ENCODE measurements around the gene CERS1.

DNA sequence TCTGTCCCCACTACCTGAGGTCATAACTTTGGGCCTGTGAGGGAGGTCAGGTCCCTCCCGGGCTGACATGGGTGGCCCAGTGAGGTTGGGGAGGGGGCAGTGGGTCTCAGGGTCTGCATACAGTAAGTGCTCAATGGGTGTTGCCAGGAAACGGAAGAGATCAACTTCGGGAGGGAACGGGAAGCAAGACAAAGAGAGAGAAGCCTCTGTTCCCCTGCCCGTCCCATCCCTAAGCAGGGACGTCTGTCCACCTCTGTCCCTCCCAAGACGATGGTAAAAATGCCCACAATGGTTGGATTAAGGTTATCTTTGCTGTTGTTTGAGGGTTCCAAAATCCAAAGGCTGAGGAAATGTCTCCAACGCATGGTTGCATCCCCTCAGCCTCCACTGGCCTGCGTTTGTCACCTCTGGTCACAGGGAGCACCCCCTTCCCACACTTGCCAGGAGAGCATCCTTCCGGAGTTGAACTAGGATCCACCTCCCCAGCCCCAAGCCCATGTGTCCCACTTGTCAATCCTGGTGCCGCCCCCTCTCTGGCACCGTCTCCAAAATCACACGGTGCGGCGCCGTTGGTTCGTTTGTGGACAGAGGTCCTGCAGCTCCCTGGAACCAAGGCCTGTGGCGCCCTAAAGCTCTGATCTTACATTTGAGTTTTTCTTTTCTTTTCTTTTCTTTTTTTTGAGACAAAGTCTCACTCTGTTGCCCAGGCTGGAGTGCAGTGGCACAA lies 45.8 kb upstream of the CERS1 start:
- TF ChIP-seq CTCF (IDR thresholded peaks at IDR 0.05) (no peak), EP300 (IDR thresholded peaks at IDR 0.05) (no peak)

Measured in ovary (tissue), 3 donors.